ENCODE data around the gene ADGRV1.
A peak's percentile ranks its signal among the peaks of the same experiment; 100 is the strongest.

ADGRV1 gene

GRCh38 chr5:90709323-90710155 is 150.9 kb downstream of the ADGRV1 start:
- TF ChIP-seq CTCF (IDR thresholded peaks at IDR 0.05; ENCODE audit: extremely low read depth, insufficient read depth, missing control alignments), result peak; percentile 69
- in situ Hi-C loops (cut with MboI; ENCODE audit: low pct_unique_long_range_greater_than_20kb, low sequenced_read_pairs, unreplicated experiment), result no loop called here
- DNase-seq (ENCODE audit: low spot score), result peak; percentile 21

GRCh38 chr5:90718387-90718786 is 159.8 kb downstream of the ADGRV1 start:
- no peak for DNase-seq (ENCODE audit: low spot score)
- in situ Hi-C loops (cut with MboI; ENCODE audit: low pct_unique_long_range_greater_than_20kb, low sequenced_read_pairs, unreplicated experiment), result no loop called here

GRCh38 chr5:90739567-90739966 is 181.0 kb downstream of the ADGRV1 start:
- in situ Hi-C loops (cut with MboI; ENCODE audit: low pct_unique_long_range_greater_than_20kb, low sequenced_read_pairs, unreplicated experiment), result no loop called here
- no peak for DNase-seq (ENCODE audit: low spot score)
- TF ChIP-seq CTCF (IDR thresholded peaks at IDR 0.05; ENCODE audit: extremely low read depth, insufficient read depth, missing control alignments), result no peak

More at GRCh38 chr5:90718387-90718786, 159.8 kb downstream of the ADGRV1 start:
- no peak for TF ChIP-seq CTCF (IDR thresholded peaks at IDR 0.05; ENCODE audit: extremely low read depth, insufficient read depth, missing control alignments)

GRCh38 chr5:90740244-90740799 is 181.7 kb downstream of the ADGRV1 start:
- in situ Hi-C loops (cut with MboI; ENCODE audit: low pct_unique_long_range_greater_than_20kb, low sequenced_read_pairs, unreplicated experiment), result no loop called here
- no peak for TF ChIP-seq CTCF (IDR thresholded peaks at IDR 0.05; ENCODE audit: extremely low read depth, insufficient read depth, missing control alignments)
- no peak for DNase-seq (ENCODE audit: low spot score)

- in situ Hi-C loops (cut with MboI; ENCODE audit: low pct_unique_long_range_greater_than_20kb, low sequenced_read_pairs, unreplicated experiment), result no loop called here
Observed at GRCh38 chr5:90741022-90741564, 182.5 kb downstream of the ADGRV1 start.

GRCh38 chr5:90746119-90746518 is 187.5 kb downstream of the ADGRV1 start:
- TF ChIP-seq CTCF (IDR thresholded peaks at IDR 0.05; ENCODE audit: extremely low read depth, insufficient read depth, missing control alignments), result no peak
- in situ Hi-C loops (cut with MboI; ENCODE audit: low pct_unique_long_range_greater_than_20kb, low sequenced_read_pairs, unreplicated experiment), result no loop called here

More at GRCh38 chr5:90741022-90741564, 182.5 kb downstream of the ADGRV1 start:
- no peak for DNase-seq (ENCODE audit: low spot score)
- no peak for TF ChIP-seq CTCF (IDR thresholded peaks at IDR 0.05; ENCODE audit: extremely low read depth, insufficient read depth, missing control alignments)

More at GRCh38 chr5:90746119-90746518, 187.5 kb downstream of the ADGRV1 start:
- no peak for DNase-seq (ENCODE audit: low spot score)
